ENCODE results near the gene FHDC1.

Gene FHDC1

GRCh38 chr4:153010146-153010545 is 74.0 kb downstream of the FHDC1 start:
- Histone ChIP-seq H3K27ac (no peak overlapping the region), H3K4me3 (ENCODE audit: low read depth, low read length) (no peak overlapping the region), H3K27me3 (ENCODE audit: insufficient read depth, low read depth, severe bottlenecking) (no peaks in the 10 kb centered on the region), H3K9me3 (ENCODE audit: severe bottlenecking) (no peaks in the 10 kb centered on the region), H3K36me3 (no peaks in the 10 kb centered on the region)
- no peak for TF ChIP-seq CTCF (IDR thresholded peaks at IDR 0.05; ENCODE audit: low read depth, low read length)
- no peak for DNase-seq

GRCh38 chr4:153013202-153013977 is 77.3 kb downstream of the FHDC1 start:
- Histone ChIP-seq H3K27ac (no peak overlapping the region), H3K9me3 (ENCODE audit: severe bottlenecking) (no peaks in the 10 kb centered on the region), H3K4me3 (ENCODE audit: low read depth, low read length) (no peak overlapping the region), H3K36me3 (no peaks in the 10 kb centered on the region), H3K27me3 (ENCODE audit: insufficient read depth, low read depth, severe bottlenecking) (no peaks in the 10 kb centered on the region)
- no peak for DNase-seq
- no peak for TF ChIP-seq CTCF (IDR thresholded peaks at IDR 0.05; ENCODE audit: low read depth, low read length)

GRCh38 chr4:153014460-153014859 is 78.3 kb downstream of the FHDC1 start:
- Histone ChIP-seq H3K27me3 (ENCODE audit: insufficient read depth, low read depth, severe bottlenecking) (no peaks in the 10 kb centered on the region), H3K27ac (no peak overlapping the region), H3K9me3 (ENCODE audit: severe bottlenecking) (no peaks in the 10 kb centered on the region), H3K4me3 (ENCODE audit: low read depth, low read length) (no peak overlapping the region), H3K36me3 (no peaks in the 10 kb centered on the region)
- TF ChIP-seq CTCF (IDR thresholded peaks at IDR 0.05; ENCODE audit: low read depth, low read length) = no peak
- DNase-seq = peak; percentile 35

GRCh38 chr4:153016592-153016991 is 80.5 kb downstream of the FHDC1 start:
- Histone ChIP-seq H3K27ac (no peak overlapping the region), H3K9me3 (ENCODE audit: severe bottlenecking) (no peaks in the 10 kb centered on the region), H3K4me3 (ENCODE audit: low read depth, low read length) (no peak overlapping the region), H3K36me3 (no peaks in the 10 kb centered on the region), H3K27me3 (ENCODE audit: insufficient read depth, low read depth, severe bottlenecking) (no peaks in the 10 kb centered on the region)
- DNase-seq = no peak
- TF ChIP-seq CTCF (IDR thresholded peaks at IDR 0.05; ENCODE audit: low read depth, low read length) = no peak

- Histone ChIP-seq H3K9me3 (ENCODE audit: severe bottlenecking) (no peaks in the 10 kb centered on the region), H3K27me3 (ENCODE audit: insufficient read depth, low read depth, severe bottlenecking) (no peaks in the 10 kb centered on the region), H3K36me3 (no peaks in the 10 kb centered on the region), H3K4me3 (ENCODE audit: low read depth, low read length) (no peak overlapping the region), H3K27ac (no peak overlapping the region)
- no peak for TF ChIP-seq CTCF (IDR thresholded peaks at IDR 0.05; ENCODE audit: low read depth, low read length)
- DNase-seq = no peak
These were observed 81.9 kb downstream of the FHDC1 start for GRCh38 chr4:153018031-153018430.

GRCh38 chr4:153018684-153019083 is 82.6 kb downstream of the FHDC1 start:
- no peak overlapping the region for H3K4me3 ChIP-seq (ENCODE audit: low read depth, low read length)
- no peaks in the 10 kb centered on the region for H3K27me3 ChIP-seq (ENCODE audit: insufficient read depth, low read depth, severe bottlenecking)
- no peak for TF ChIP-seq CTCF (IDR thresholded peaks at IDR 0.05; ENCODE audit: low read depth, low read length)
- H3K9me3 ChIP-seq (ENCODE audit: severe bottlenecking) = no peaks in the 10 kb centered on the region
- H3K27ac ChIP-seq = no peak overlapping the region
- DNase-seq = no peak
- no peaks in the 10 kb centered on the region for H3K36me3 ChIP-seq

Measured in WERI-Rb-1 (cell line).